Upper lobe of left lung (tissue), 4 donors: ENCODE results near the gene PRR33.

Experiments
- EP300 ChIP-seq, 4 donors: sonication (generic); formaldehyde crosslinking; IDR thresholded peaks; one replicate each; pipeline ENCODE4 v1.5.1; 2017; ENCODE audit warnings: antibody characterized with exemption in 4 of 4, control low read depth in 2 of 4
- POLR2A ChIP-seq, 4 donors: fragments of 450-650 bp; IDR thresholded peaks; one replicate each; pipeline ENCODE4 v1.5.1; 2016 to 2017; ENCODE audit warnings: antibody characterized with exemption in 4 of 4, mild to moderate bottlenecking in 2 of 4
- POLR2AphosphoS5 ChIP-seq, 2 donors: sonication (generic); formaldehyde crosslinking; IDR thresholded peaks; one replicate each; pipeline ENCODE4 v1.5.1; 2017; ENCODE audit warnings: antibody characterized with exemption in 2 of 2
- TF ChIP-seq, protein P1 (sequence below), 6 experiments: fragments of 450-650 bp in 4 of 6; fragments of 200-600 bp in 2 of 6; sonication (generic) in 2 of 6; IDR thresholded peaks; one replicate each; pipeline ENCODE4 v1.5.1; 2016 to 2019; ENCODE audit warnings: antibody characterized with exemption in 6 of 6

- TF ChIP-seq, protein P1, sequence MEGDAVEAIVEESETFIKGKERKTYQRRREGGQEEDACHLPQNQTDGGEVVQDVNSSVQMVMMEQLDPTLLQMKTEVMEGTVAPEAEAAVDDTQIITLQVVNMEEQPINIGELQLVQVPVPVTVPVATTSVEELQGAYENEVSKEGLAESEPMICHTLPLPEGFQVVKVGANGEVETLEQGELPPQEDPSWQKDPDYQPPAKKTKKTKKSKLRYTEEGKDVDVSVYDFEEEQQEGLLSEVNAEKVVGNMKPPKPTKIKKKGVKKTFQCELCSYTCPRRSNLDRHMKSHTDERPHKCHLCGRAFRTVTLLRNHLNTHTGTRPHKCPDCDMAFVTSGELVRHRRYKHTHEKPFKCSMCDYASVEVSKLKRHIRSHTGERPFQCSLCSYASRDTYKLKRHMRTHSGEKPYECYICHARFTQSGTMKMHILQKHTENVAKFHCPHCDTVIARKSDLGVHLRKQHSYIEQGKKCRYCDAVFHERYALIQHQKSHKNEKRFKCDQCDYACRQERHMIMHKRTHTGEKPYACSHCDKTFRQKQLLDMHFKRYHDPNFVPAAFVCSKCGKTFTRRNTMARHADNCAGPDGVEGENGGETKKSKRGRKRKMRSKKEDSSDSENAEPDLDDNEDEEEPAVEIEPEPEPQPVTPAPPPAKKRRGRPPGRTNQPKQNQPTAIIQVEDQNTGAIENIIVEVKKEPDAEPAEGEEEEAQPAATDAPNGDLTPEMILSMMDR (IDR thresholded peaks at IDR 0.05), result no peak
- TF ChIP-seq POLR2A (IDR thresholded peaks at IDR 0.05) (no peak), POLR2AphosphoS5 (IDR thresholded peaks at IDR 0.05) (no peak), EP300 (IDR thresholded peaks at IDR 0.05) (no peak)
Observed at GRCh38 chr11:1845561-1846452, 45.9 kb downstream of the PRR33 start.
